ENCODE measurements around the gene UGT3A1. TPM values are rescaled to one million over a fixed set of nuclear protein-coding genes. Genes with fewer than 3 reads are reported as not detected.
"Not testable (repeated sequence)": the region's sequence is repeated elsewhere in the genome, so short reads cannot be mapped to it uniquely, and the experiment has no call there.

Gene UGT3A1
- total RNA-seq, 1 donor from 2014 or later = 0.38 TPM

DNA sequence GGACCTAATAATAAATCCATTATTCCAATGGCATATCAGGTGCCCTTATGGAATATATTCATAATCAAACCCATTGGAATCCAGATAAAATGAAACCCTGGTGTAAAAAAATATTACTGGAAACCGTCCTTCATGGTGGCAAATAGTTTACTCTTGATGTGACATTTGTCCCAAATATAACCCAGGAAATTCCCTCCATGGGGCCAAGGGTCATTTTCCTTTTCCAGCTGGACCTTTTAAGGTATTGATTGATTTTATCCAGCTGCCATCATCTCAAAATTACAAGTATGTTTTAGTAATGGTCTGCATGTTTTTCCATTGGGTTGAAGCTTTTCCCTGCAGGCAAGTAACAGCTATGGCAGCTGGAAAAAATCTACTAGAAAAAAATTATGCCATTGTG, 8.4 kb upstream of the UGT3A1 start:
- no peak overlapping the region for H3K4me3 ChIP-seq (ENCODE audit: low read depth, low read length)
- no peak for DNase-seq (ENCODE audit: low read depth)
- no peak for TF ChIP-seq CTCF (IDR thresholded peaks at IDR 0.05; ENCODE audit: insufficient read depth, low read length, poor library complexity, severe bottlenecking)
- H3K36me3 ChIP-seq (ENCODE audit: control insufficient read depth, insufficient read depth, low read length) = no peaks in the 10 kb centered on the region
- H3K27me3 ChIP-seq (ENCODE audit: control insufficient read depth, insufficient read depth, low read length) = no peaks in the 10 kb centered on the region

- Histone ChIP-seq H3K36me3 (ENCODE audit: control insufficient read depth, insufficient read depth, low read length) (no peaks in the 10 kb centered on the region), H3K27me3 (ENCODE audit: control insufficient read depth, insufficient read depth, low read length) (peaks cover 4% of the 10 kb centered on the region), H3K4me3 (ENCODE audit: low read depth, low read length) (no peak overlapping the region)
- no peak for TF ChIP-seq CTCF (IDR thresholded peaks at IDR 0.05; ENCODE audit: insufficient read depth, low read length, poor library complexity, severe bottlenecking)
- no peak for DNase-seq (ENCODE audit: low read depth)
Measured at GRCh38 chr5:35996076-35996475, 4.9 kb upstream of the UGT3A1 start.

- no peak overlapping the region for H3K4me3 ChIP-seq (ENCODE audit: low read depth, low read length)
- no peak for DNase-seq (ENCODE audit: low read depth)
- H3K27me3 ChIP-seq (ENCODE audit: control insufficient read depth, insufficient read depth, low read length) = peaks cover 4% of the 10 kb centered on the region
- no peaks in the 10 kb centered on the region for H3K36me3 ChIP-seq (ENCODE audit: control insufficient read depth, insufficient read depth, low read length)
- no peak for TF ChIP-seq CTCF (IDR thresholded peaks at IDR 0.05; ENCODE audit: insufficient read depth, low read length, poor library complexity, severe bottlenecking)
Measured at GRCh38 chr5:35990520-35990919, 670 bp downstream of the UGT3A1 start.

DNA sequence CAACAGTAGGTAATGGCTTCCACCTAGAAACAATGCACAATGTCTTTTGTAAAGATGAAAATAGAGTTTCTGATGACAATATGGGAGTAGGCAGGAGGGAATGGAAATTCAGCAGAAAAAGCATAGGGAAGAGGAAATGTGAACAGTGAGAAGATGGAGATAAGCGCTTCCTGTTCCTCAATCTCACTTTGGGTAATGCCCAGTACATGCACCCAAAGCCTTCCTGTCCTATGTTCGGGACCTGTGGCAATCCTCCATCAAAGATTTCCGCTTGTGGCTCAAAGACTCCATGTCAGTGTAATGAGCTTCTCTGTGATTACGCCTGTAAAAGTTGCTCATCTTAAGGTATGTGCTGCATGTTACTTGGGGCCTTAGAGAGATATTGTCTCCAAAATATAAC, 2.7 kb downstream of the UGT3A1 start:
- Histone ChIP-seq H3K4me3 (ENCODE audit: low read depth, low read length) (no peak overlapping the region), H3K36me3 (ENCODE audit: control insufficient read depth, insufficient read depth, low read length) (no peaks in the 10 kb centered on the region), H3K27me3 (ENCODE audit: control insufficient read depth, insufficient read depth, low read length) (peaks cover 4% of the 10 kb centered on the region)
- no peak for TF ChIP-seq CTCF (IDR thresholded peaks at IDR 0.05; ENCODE audit: insufficient read depth, low read length, poor library complexity, severe bottlenecking)
- no peak for DNase-seq (ENCODE audit: low read depth)

DNA sequence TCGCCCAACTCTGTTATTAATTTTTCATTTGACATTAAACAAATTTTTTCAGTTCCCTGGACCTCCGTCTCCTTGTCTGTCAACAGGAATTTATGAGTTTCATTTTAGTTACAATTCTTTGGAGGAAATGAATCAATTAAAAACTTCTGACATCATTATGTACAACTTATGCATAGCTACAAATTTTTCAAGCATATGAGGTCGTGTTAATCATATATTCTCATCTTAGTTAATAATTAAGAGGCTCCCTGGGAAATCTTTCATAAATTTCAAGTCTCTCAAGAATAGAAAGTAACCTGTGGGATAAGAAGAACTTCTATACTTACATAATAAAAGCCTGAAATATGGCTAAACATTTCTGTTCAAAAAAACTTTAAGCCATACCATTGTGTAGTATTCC, 3.4 kb downstream of the UGT3A1 start:
- DNase-seq (ENCODE audit: low read depth) = no peak
- H3K4me3 ChIP-seq (ENCODE audit: low read depth, low read length) = no peak overlapping the region
- no peaks in the 10 kb centered on the region for H3K36me3 ChIP-seq (ENCODE audit: control insufficient read depth, insufficient read depth, low read length)
- H3K27me3 ChIP-seq (ENCODE audit: control insufficient read depth, insufficient read depth, low read length) = peaks cover 4% of the 10 kb centered on the region
- no peak for TF ChIP-seq CTCF (IDR thresholded peaks at IDR 0.05; ENCODE audit: insufficient read depth, low read length, poor library complexity, severe bottlenecking)

DNA sequence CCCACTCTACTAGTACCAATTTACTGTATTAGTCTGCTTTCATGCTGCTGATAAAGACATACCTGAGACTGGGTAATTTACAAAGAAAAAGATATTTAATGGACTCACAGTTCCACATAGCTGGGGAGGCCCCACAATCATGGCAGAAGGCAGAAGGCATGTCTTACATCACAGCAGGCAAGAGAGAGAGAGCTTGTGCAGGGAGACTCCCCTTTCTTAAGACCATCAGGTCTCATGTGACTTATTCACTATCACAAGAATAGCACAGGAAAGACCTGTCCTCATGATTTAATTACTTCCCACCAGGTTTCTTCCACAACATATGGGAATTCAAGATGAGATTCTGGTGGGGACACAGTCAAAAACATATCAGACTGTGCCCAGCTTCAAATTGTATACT, 11.5 kb downstream of the UGT3A1 start:
- Histone ChIP-seq H3K36me3 (ENCODE audit: control insufficient read depth, insufficient read depth, low read length) (no peaks in the 10 kb centered on the region), H3K4me3 (ENCODE audit: low read depth, low read length) (no peak overlapping the region), H3K27me3 (ENCODE audit: control insufficient read depth, insufficient read depth, low read length) (no peaks in the 10 kb centered on the region)
- no peak for TF ChIP-seq CTCF (IDR thresholded peaks at IDR 0.05; ENCODE audit: insufficient read depth, low read length, poor library complexity, severe bottlenecking)
- no peak for DNase-seq (ENCODE audit: low read depth)

- H3K36me3 ChIP-seq (ENCODE audit: control insufficient read depth, insufficient read depth, low read length); DNase-seq (ENCODE audit: low read depth); H3K27me3 ChIP-seq (ENCODE audit: control insufficient read depth, insufficient read depth, low read length); H3K4me3 ChIP-seq (ENCODE audit: low read depth, low read length): not testable (repeated sequence)
Measured at GRCh38 chr5:35976859-35977258, 14.3 kb downstream of the UGT3A1 start.

Measured in kidney epithelial cell (primary cell).